ENCODE results near the gene TCF7L2. TPM values are rescaled to one million over a fixed set of nuclear protein-coding genes. Genes with fewer than 3 reads are reported as not detected.

The TCF7L2 gene
- total RNA-seq, 1 experiment from 2014 or later = 45.2 TPM

- DNase-seq (ENCODE audit: low read depth, low spot score) (no peak), ATAC-seq (peak; percentile 50)
- no TSS peak for BruUV-seq (replicated peaks)
- CTCF ChIA-PET = no interaction called here
- H3K36me3 ChIP-seq (ENCODE audit: control insufficient read depth, insufficient read depth, low read length) = no peaks in the 10 kb centered on the region; the same call in 1 of the 2 replicates
- peak overlapping the region; percentile 94 for H3K27ac ChIP-seq (ENCODE audit: low read length)
- H3K4me1 ChIP-seq (ENCODE audit: control insufficient read depth, insufficient read depth, low read length) = peaks cover 81% of the 10 kb centered on the region
- 0 out of 2 replicates have a peak, but pooled peaks have one; percentile 35 for TF ChIP-seq POLR2AphosphoS5 (IDR thresholded peaks at IDR 0.05; ENCODE audit: low read depth, low read length)
- no peak for TF ChIP-seq SIN3A (IDR thresholded peaks at IDR 0.05; ENCODE audit: borderline replicate concordance, insufficient read depth, low read depth, low read length)
- intact Hi-C loops (cut with micrococcal nuclease; ENCODE audit: unreplicated experiment) (no loop called here), in situ Hi-C loops (cut with HindIII; ENCODE audit: low pct_unique_long_range_greater_than_20kb, low sequenced_read_pairs) (no loop called here)
- no peaks in the 10 kb centered on the region for H3K27me3 ChIP-seq (ENCODE audit: control insufficient read depth, insufficient read depth, low read length)
- POLR2A ChIA-PET = interaction anchor here (0.7 kb wide), 1 partner anchor 109 kb away, joined by 6 read pairs; no protein-coding TSS in a partner anchor
- H3K4me3 ChIP-seq (ENCODE audit: low read depth in 2 of 2, low read length in 2 of 2) = no peak overlapping the region
- H3K9me3 ChIP-seq (ENCODE audit: control insufficient read depth, insufficient read depth, low read depth, low read length) = no peaks in the 10 kb centered on the region
Observed at GRCh38 chr10:112963835-112964234, 13.8 kb downstream of the TCF7L2 start.

- ChIA-PET CTCF (no interaction called here), POLR2A (interaction anchor here (0.7 kb wide), 1 partner anchor 109 kb away, joined by 6 read pairs; no protein-coding TSS in a partner anchor)
- BruUV-seq (replicated peaks) = no TSS peak
- DNase-seq (ENCODE audit: low read depth, low spot score) (no peak), ATAC-seq (no peak)
- H3K4me1 ChIP-seq (ENCODE audit: control insufficient read depth, insufficient read depth, low read length) = peaks cover 80% of the 10 kb centered on the region
- in situ Hi-C loops (cut with HindIII; ENCODE audit: low pct_unique_long_range_greater_than_20kb, low sequenced_read_pairs) = no loop called here
- intact Hi-C loops (cut with micrococcal nuclease; ENCODE audit: unreplicated experiment) = no loop called here
- H3K27ac ChIP-seq (ENCODE audit: low read length) = peak overlapping the region; percentile 94
- TF ChIP-seq TCF7L2 (IDR thresholded peaks at IDR 0.05; ENCODE audit: low read depth, low read length) (no peak), POLR2AphosphoS5 (IDR thresholded peaks at IDR 0.05; ENCODE audit: low read depth, low read length) (no peak)
- H3K27me3 ChIP-seq (ENCODE audit: control insufficient read depth, insufficient read depth, low read length) = no peaks in the 10 kb centered on the region
- no peak overlapping the region for H3K4me3 ChIP-seq (ENCODE audit: low read depth in 2 of 2, low read length in 2 of 2)
- H3K36me3 ChIP-seq (ENCODE audit: control insufficient read depth, insufficient read depth, low read length) = no peaks in the 10 kb centered on the region; the same call in 1 of the 2 replicates
- no peaks in the 10 kb centered on the region for H3K9me3 ChIP-seq (ENCODE audit: control insufficient read depth, insufficient read depth, low read depth, low read length)
Observed at GRCh38 chr10:112964482-112964881, 14.4 kb downstream of the TCF7L2 start.

- Histone ChIP-seq H3K4me1 (ENCODE audit: control insufficient read depth, insufficient read depth, low read length) (peaks cover 78% of the 10 kb centered on the region), H3K9me3 (ENCODE audit: control insufficient read depth, insufficient read depth, low read depth, low read length) (no peaks in the 10 kb centered on the region), H3K27ac (ENCODE audit: low read length) (peak overlapping the region; percentile 85), H3K27me3 (ENCODE audit: control insufficient read depth, insufficient read depth, low read length) (no peaks in the 10 kb centered on the region), H3K36me3 (ENCODE audit: control insufficient read depth, insufficient read depth, low read length) (no peaks in the 10 kb centered on the region; the same call in 1 of the 2 replicates), H3K4me3 (ENCODE audit: low read depth in 2 of 2, low read length in 2 of 2) (no peak overlapping the region)
- CTCF ChIA-PET = interaction anchor here (0.6 kb wide), 1 partner anchor 95 kb away, joined by 9 read pairs; no protein-coding TSS in a partner anchor
- ATAC-seq (peak; percentile 9; the same call in 1 of the 2 replicates), DNase-seq (ENCODE audit: low read depth, low spot score) (no peak)
- TF ChIP-seq POLR2AphosphoS5 (IDR thresholded peaks at IDR 0.05; ENCODE audit: low read depth, low read length) = no peak; the same call in 1 of the 2 replicates
- TF ChIP-seq TCF7L2 (IDR thresholded peaks at IDR 0.05; ENCODE audit: low read depth, low read length) = no peak
- TF ChIP-seq REST (IDR thresholded peaks at IDR 0.05; ENCODE audit: insufficient read depth in 1 of 2, low read depth in 2 of 2, low read length in 1 of 2) = no peak
- no peak for TF ChIP-seq CTCF (IDR thresholded peaks at IDR 0.05)
- no peak for TF ChIP-seq SIN3A (IDR thresholded peaks at IDR 0.05; ENCODE audit: borderline replicate concordance, insufficient read depth, low read depth, low read length)
- POLR2A ChIA-PET = interaction anchor here (0.6 to 0.8 kb wide), 2 partner anchors 7 to 127 kb away, joined by 3 to 4 read pairs; no protein-coding TSS in a partner anchor
- BruUV-seq (replicated peaks) = no TSS peak
- in situ Hi-C loops (cut with HindIII; ENCODE audit: low pct_unique_long_range_greater_than_20kb, low sequenced_read_pairs) = no loop called here
- intact Hi-C loops (cut with micrococcal nuclease; ENCODE audit: unreplicated experiment) = no loop called here
Observed at GRCh38 chr10:112966194-112966855, 16.3 kb downstream of the TCF7L2 start.
